ENCODE measurements around the gene NFIB.

NFIB gene

DNA sequence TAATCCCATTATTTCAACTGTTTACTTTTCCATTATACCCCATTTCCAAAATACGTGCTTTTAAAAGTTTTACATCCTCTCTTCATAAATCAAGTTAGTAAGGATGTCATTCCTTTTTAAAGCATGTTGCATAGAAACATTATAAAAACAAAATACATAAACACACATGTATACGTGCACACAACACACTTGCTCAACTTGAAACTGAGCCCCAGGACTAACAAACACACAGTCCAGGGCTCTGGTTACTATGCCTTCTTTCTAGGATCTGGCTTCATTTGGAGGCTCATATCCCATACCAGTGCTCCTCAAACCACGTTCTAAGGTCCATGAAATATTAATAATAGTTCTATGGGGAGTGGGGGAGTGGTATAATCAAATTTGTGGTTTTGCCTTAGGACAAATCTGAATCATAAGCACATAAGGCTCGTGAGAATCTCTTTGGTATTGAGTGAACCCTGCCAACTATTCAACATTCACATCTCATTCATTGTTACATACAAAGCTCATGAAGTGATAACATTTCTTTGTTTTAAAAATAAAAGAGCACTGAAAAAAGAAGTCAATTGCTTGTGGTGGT is 55.2 kb downstream of the NFIB start:
- TF ChIP-seq, protein P1, sequence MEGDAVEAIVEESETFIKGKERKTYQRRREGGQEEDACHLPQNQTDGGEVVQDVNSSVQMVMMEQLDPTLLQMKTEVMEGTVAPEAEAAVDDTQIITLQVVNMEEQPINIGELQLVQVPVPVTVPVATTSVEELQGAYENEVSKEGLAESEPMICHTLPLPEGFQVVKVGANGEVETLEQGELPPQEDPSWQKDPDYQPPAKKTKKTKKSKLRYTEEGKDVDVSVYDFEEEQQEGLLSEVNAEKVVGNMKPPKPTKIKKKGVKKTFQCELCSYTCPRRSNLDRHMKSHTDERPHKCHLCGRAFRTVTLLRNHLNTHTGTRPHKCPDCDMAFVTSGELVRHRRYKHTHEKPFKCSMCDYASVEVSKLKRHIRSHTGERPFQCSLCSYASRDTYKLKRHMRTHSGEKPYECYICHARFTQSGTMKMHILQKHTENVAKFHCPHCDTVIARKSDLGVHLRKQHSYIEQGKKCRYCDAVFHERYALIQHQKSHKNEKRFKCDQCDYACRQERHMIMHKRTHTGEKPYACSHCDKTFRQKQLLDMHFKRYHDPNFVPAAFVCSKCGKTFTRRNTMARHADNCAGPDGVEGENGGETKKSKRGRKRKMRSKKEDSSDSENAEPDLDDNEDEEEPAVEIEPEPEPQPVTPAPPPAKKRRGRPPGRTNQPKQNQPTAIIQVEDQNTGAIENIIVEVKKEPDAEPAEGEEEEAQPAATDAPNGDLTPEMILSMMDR (conservative IDR thresholded peaks at IDR 0.05; ENCODE audit: low read depth, low read length) = no peak
- DNase-seq (ENCODE audit: low read depth) = peak; percentile 53
- H3K4me3 ChIP-seq (ENCODE audit: low read depth, low read length) = no peak overlapping the region

DNA sequence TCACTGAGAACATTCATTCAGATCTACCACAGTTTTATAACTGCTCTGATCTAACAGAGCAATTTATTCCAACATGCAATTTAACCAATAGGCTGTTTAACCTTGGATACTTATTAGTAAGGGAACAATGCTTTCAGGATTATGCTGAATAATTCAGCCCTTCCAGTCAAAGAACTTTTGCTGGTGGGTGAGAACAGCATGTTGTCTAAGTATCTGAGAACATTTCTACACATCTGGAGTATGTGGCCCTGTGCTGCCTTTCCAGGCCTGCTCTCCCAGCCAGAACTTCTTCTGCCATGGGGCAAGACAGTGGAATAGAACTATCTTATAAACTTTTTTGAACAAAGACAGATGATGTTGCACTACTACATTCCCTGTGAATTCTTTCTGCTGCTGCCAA is 55.8 kb downstream of the NFIB start:
- TF ChIP-seq, protein P1 (conservative IDR thresholded peaks at IDR 0.05; ENCODE audit: low read depth, low read length) = no peak
- H3K4me3 ChIP-seq (ENCODE audit: low read depth, low read length) = no peak overlapping the region
- peak; percentile 57 for DNase-seq (ENCODE audit: low read depth)

DNA sequence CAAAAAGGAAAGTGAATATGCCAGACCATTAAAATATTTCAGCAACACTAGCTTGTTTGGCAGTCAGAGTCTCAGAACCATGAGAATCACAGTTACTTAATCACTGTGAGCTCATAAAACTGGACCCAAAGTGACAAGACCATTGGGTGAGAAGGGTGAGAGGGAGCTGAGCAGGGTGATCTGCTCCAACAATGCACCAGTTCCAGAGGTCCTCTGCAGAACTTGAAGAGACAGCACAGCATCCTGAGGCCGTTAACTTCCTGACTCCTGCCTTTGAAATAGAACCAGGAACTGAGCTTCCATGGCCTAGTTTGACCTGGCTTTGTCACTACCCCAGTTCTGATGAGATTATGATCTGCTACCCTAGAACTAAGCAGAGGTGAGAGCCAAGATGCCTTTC is 57.4 kb downstream of the NFIB start:
- H3K4me3 ChIP-seq (ENCODE audit: low read depth, low read length) = no peak overlapping the region
- TF ChIP-seq, protein P1 (conservative IDR thresholded peaks at IDR 0.05; ENCODE audit: low read depth, low read length) = no peak
- no peak for DNase-seq (ENCODE audit: low read depth)

DNA sequence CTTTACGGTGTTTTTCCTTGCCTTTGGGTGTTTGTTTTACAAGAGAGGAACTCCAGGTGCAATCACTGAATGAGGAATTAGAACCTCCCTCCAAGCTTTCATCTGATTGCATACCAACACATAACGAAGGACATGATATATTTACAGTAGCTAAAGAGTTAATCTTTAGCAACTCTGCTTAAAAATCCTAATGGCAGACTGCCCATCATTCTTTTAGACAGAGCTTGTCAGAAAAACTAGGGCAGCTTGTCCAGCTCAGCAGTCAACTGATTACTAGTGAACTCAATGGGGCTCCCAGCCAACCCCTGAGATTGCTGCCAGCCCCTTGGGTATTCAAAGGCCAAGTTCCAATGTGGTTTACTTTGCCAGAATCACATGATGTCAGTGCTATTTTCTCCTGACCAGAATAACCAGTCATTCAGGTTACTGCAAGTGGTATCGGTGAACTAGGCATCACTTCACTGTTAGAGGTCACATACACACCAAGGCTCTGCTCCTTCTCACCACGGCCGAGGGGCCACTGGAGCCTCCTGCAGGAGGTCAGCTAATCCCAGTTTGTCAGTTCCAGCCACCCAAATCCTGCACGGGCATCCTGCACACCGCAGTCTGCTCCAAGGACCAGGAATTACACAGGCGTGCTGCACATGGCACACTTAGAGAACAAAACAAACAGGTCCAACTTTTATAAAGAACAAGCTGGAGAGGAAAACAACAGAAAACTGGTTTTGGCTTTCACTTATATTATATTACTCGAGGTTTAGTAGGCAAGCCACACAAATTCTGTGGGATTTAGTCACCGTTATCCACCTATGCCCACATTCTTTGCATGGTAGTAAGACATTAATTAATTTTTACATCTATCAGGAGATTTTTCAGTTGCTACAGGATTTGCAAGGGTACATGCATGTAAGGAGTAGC is 62.5 kb downstream of the NFIB start:
- peak; percentile 84 for DNase-seq (ENCODE audit: low read depth)
- TF ChIP-seq, protein P1 (conservative IDR thresholded peaks at IDR 0.05; ENCODE audit: low read depth, low read length) = no peak
- peak overlapping the region; percentile 15 for H3K4me3 ChIP-seq (ENCODE audit: low read depth, low read length)

DNA sequence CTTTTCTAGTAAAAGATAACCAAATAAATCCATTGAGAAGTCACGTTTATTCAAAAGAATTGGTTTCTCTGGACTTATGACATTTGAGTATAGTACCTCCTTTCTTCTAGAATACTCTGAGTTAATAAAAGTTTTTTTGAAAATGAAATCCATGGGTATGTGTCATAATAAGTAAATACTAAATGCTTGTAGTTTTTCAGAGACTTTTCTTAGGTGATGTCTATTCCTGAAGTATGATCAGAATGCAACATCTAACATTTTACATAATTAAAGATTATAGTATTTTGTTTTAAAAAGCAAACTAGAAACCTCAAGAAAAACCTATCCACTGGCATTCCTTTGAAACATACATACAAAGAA is 63.2 kb downstream of the NFIB start:
- no peak overlapping the region for H3K4me3 ChIP-seq (ENCODE audit: low read depth, low read length)
- DNase-seq (ENCODE audit: low read depth) = no peak
- TF ChIP-seq, protein P1 (conservative IDR thresholded peaks at IDR 0.05; ENCODE audit: low read depth, low read length) = no peak

DNA sequence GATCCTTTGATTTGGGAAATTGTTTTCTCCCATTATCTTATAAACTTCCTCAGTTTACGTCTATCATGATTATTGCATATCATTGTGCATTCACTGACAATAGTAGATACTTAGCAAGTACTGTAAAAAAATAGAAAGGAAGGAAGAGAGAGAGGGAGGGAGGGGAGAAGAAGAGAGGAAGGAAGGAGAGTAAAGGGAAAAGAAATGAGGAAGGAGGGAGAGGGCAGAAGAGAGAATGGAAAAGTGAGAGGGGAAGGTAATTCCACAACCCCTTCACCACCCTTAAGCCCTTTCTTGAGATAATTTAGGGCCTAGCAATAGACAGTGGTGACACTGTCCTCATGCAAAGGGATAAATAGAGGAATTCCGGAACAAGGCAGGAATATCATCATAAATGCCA is 64.4 kb downstream of the NFIB start:
- TF ChIP-seq, protein P1 (conservative IDR thresholded peaks at IDR 0.05; ENCODE audit: low read depth, low read length) = no peak
- no peak overlapping the region for H3K4me3 ChIP-seq (ENCODE audit: low read depth, low read length)
- DNase-seq (ENCODE audit: low read depth) = no peak

All from choroid plexus epithelial cell (primary cell).